ENCODE measurements around the gene DEDD.

DEDD gene

GRCh38 chr1:161080441-161081405, 51.7 kb downstream of the DEDD start:
- TF ChIP-seq, protein P1, sequence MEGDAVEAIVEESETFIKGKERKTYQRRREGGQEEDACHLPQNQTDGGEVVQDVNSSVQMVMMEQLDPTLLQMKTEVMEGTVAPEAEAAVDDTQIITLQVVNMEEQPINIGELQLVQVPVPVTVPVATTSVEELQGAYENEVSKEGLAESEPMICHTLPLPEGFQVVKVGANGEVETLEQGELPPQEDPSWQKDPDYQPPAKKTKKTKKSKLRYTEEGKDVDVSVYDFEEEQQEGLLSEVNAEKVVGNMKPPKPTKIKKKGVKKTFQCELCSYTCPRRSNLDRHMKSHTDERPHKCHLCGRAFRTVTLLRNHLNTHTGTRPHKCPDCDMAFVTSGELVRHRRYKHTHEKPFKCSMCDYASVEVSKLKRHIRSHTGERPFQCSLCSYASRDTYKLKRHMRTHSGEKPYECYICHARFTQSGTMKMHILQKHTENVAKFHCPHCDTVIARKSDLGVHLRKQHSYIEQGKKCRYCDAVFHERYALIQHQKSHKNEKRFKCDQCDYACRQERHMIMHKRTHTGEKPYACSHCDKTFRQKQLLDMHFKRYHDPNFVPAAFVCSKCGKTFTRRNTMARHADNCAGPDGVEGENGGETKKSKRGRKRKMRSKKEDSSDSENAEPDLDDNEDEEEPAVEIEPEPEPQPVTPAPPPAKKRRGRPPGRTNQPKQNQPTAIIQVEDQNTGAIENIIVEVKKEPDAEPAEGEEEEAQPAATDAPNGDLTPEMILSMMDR (IDR thresholded peaks at IDR 0.05; ENCODE audit: unreplicated experiment in 3 of 3): no peak
- no peak overlapping the region for H3K27ac Mint-ChIP-seq
- no peaks in the 10 kb centered on the region for H3K9me3 Mint-ChIP-seq
- no peaks in the 10 kb centered on the region for H3K36me3 Mint-ChIP-seq (ENCODE audit: low read depth)
- no peak overlapping the region for H3K4me3 Mint-ChIP-seq
- H3K4me1 Mint-ChIP-seq: no peaks in the 10 kb centered on the region
- H3K27me3 Mint-ChIP-seq (ENCODE audit: low read depth): peaks cover under 1% of the 10 kb centered on the region

DNA sequence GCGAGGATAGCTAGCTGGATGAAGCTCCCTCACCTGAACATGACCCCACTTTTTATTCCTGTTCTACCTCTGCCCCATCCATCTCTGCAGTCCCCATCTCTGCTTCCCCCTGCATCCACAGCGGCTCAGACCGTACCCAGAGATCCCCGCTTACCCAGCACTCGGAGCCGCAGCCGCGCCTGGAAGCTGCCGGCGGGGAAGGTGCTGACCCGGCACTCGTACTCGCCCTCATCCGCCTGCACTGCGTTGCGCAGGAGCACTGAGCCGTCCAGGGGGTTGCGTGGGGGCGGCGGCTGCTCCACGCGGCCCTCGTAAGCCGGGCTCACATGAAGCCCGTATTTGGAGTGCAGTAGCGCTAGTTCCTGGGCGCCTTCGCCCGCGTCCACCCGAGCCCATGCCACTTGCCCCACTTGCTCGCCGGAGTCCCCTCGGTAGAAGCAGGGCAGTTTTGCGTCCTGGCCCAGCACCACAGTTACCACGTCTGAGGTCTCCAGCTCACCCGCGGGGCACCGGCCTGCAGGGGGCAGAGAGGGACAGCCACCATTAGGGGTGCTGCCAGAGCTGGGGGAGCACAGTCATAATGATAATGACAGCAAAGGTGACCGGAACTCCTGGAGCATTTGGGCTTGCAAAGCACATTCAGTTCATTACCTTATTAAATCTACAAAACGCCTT, 52.9 kb downstream of the DEDD start:
- no peaks in the 10 kb centered on the region for H3K27me3 Mint-ChIP-seq (ENCODE audit: low read depth)
- TF ChIP-seq, protein P1 (IDR thresholded peaks at IDR 0.05; ENCODE audit: unreplicated experiment in 3 of 3): no peak
- H3K4me3 Mint-ChIP-seq: no peak overlapping the region
- H3K9me3 Mint-ChIP-seq: no peaks in the 10 kb centered on the region
- H3K4me1 Mint-ChIP-seq: no peaks in the 10 kb centered on the region
- no peak overlapping the region for H3K27ac Mint-ChIP-seq
- no peaks in the 10 kb centered on the region for H3K36me3 Mint-ChIP-seq (ENCODE audit: low read depth)

- Mint-ChIP-seq H3K27ac (no peak overlapping the region), H3K4me1 (no peaks in the 10 kb centered on the region), H3K4me3 (no peak overlapping the region), H3K27me3 (ENCODE audit: low read depth) (peaks cover 7% of the 10 kb centered on the region), H3K36me3 (ENCODE audit: low read depth) (no peaks in the 10 kb centered on the region), H3K9me3 (no peaks in the 10 kb centered on the region)
- TF ChIP-seq, protein P1 (IDR thresholded peaks at IDR 0.05; ENCODE audit: unreplicated experiment in 3 of 3): no peak
Measured at GRCh38 chr1:161077426-161077825, 55.0 kb downstream of the DEDD start.

- no peaks in the 10 kb centered on the region for H3K36me3 Mint-ChIP-seq (ENCODE audit: low read depth)
- no peak overlapping the region for H3K4me3 Mint-ChIP-seq
- TF ChIP-seq, protein P1 (IDR thresholded peaks at IDR 0.05; ENCODE audit: unreplicated experiment in 3 of 3): no peak
- no peaks in the 10 kb centered on the region for H3K4me1 Mint-ChIP-seq
- no peaks in the 10 kb centered on the region for H3K9me3 Mint-ChIP-seq
- no peak overlapping the region for H3K27ac Mint-ChIP-seq
- H3K27me3 Mint-ChIP-seq (ENCODE audit: low read depth): peaks cover 7% of the 10 kb centered on the region
Measured at GRCh38 chr1:161076410-161076809, 56.1 kb downstream of the DEDD start.

DNA sequence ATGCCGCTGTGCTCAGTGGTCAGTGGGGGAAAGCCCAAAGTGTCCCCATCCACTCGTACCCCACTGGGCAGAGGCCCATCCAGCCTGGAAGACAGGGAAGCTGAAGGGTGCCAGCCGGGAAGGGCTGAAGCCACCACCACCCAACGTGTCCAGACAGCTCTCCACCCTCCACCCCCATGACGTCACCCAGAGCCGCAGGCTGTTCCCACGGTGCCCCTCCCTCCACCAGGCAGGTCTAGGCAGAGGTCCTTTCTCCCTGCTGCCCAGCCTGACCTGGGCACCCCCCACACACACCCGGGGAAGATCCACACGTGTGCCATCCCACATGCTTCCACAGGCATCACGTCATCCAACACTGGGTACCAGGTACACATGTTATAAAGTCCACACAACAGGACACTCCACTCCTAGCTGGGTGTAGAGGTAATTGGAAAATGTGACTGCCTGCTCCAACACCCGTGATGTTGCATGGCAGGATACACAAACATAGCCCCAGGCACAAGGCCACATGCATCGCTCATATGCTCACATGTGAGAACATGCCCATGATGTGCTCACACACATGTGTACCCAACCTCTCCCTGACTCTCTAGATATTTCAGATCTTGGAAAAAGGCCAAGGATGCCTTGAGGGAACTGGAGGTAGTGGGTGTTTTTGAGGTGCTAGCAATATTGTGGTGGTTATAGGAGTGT, 57.6 kb downstream of the DEDD start:
- no peaks in the 10 kb centered on the region for H3K36me3 Mint-ChIP-seq (ENCODE audit: low read depth)
- no peak overlapping the region for H3K4me3 Mint-ChIP-seq
- no peaks in the 10 kb centered on the region for H3K9me3 Mint-ChIP-seq
- H3K27ac Mint-ChIP-seq: no peak overlapping the region
- TF ChIP-seq, protein P1 (IDR thresholded peaks at IDR 0.05; ENCODE audit: unreplicated experiment in 3 of 3): no peak
- H3K27me3 Mint-ChIP-seq (ENCODE audit: low read depth): peaks cover 7% of the 10 kb centered on the region
- H3K4me1 Mint-ChIP-seq: no peaks in the 10 kb centered on the region

Measured in nephron (organoid).